NCI-H748 treated with DMSO at 0.1 percent for 48 hours (cell line): ENCODE results near the gene PCNX3.

Source experiments
- DNase-seq: peaks from one replicate; lab custom pipeline; 2025; lab: John Stamatoyannopoulos, UW

The PCNX3 gene

GRCh38 chr11:65580756-65581155 lies 34.8 kb upstream of the PCNX3 start:
- DNase-seq: no peak

- DNase-seq: no peak
Measured at GRCh38 chr11:65581928-65582327, 33.6 kb upstream of the PCNX3 start.

- no peak for DNase-seq
Measured at GRCh38 chr11:65583589-65583988, 32.0 kb upstream of the PCNX3 start.

GRCh38 chr11:65584106-65584505 lies 31.5 kb upstream of the PCNX3 start:
- no peak for DNase-seq

GRCh38 chr11:65584723-65585171 lies 30.8 kb upstream of the PCNX3 start:
- DNase-seq: no peak

- no peak for DNase-seq
Measured at GRCh38 chr11:65585396-65586246, 30.0 kb upstream of the PCNX3 start.

GRCh38 chr11:65586247-65586630 lies 29.3 kb upstream of the PCNX3 start:
- DNase-seq: no peak

GRCh38 chr11:65586676-65587075 lies 28.9 kb upstream of the PCNX3 start:
- DNase-seq: no peak

GRCh38 chr11:65588199-65589054 lies 27.1 kb upstream of the PCNX3 start:
- DNase-seq: no peak

GRCh38 chr11:65589444-65590239 lies 25.9 kb upstream of the PCNX3 start:
- no peak for DNase-seq

- DNase-seq: no peak
Measured at GRCh38 chr11:65590240-65590738, 25.3 kb upstream of the PCNX3 start.

- no peak for DNase-seq
Measured at GRCh38 chr11:65591939-65592857, 23.4 kb upstream of the PCNX3 start.

- no peak for DNase-seq
Measured at GRCh38 chr11:65592858-65593517, 22.6 kb upstream of the PCNX3 start.

- DNase-seq: no peak
Measured at GRCh38 chr11:65593518-65594414, 21.8 kb upstream of the PCNX3 start.

GRCh38 chr11:65595131-65595530 lies 20.4 kb upstream of the PCNX3 start:
- DNase-seq: no peak

- no peak for DNase-seq
Measured at GRCh38 chr11:65595543-65596281, 19.9 kb upstream of the PCNX3 start, which contains the start of gene KCNK7. KCNK7 (minus strand) TSS chr11:65595800; CDS start chr11:65595772, 28 bp downstream.

- no peak for DNase-seq
Measured at GRCh38 chr11:65596520-65596919, 19.1 kb upstream of the PCNX3 start.

GRCh38 chr11:65598258-65598699 lies 17.3 kb upstream of the PCNX3 start:
- DNase-seq: no peak
